GM19099 (cell line): ENCODE data around the gene OR4F6.

Experiments
- POLR2A ChIP-seq: IDR thresholded peaks from 3 replicates; pipeline ENCODE4 v1.6.1; 2011; ENCODE audit warnings: low read depth; ENCODE audit not compliant: insufficient read length; ENCODE audit errors: extremely low read depth

OR4F6 gene

GRCh38 chr15:101810876-101811275 is 7.6 kb downstream of the OR4F6 start:
- no peak for TF ChIP-seq POLR2A

- TF ChIP-seq POLR2A, result no peak
Measured at GRCh38 chr15:101811902-101812301, 8.6 kb downstream of the OR4F6 start, which contains the start of gene OR4F15. TSS of gene OR4F15 (plus strand) at chr15:101812202. CDS start at chr15:101818187, 5,985 bp downstream.

- no peak for TF ChIP-seq POLR2A
Measured at GRCh38 chr15:101813803-101814534, 10.7 kb downstream of the OR4F6 start.

GRCh38 chr15:101820781-101821180 is 17.5 kb downstream of the OR4F6 start:
- TF ChIP-seq POLR2A, result no peak

GRCh38 chr15:101827257-101827656 is 23.9 kb downstream of the OR4F6 start:
- TF ChIP-seq POLR2A, result no peak

GRCh38 chr15:101828774-101829173 is 25.5 kb downstream of the OR4F6 start:
- no peak for TF ChIP-seq POLR2A

GRCh38 chr15:101841656-101842055 is 38.3 kb downstream of the OR4F6 start:
- TF ChIP-seq POLR2A, result no peak

GRCh38 chr15:101844916-101845315 is 41.6 kb downstream of the OR4F6 start:
- no peak for TF ChIP-seq POLR2A

- TF ChIP-seq POLR2A, result no peak
Measured at GRCh38 chr15:101852356-101852755, 49.0 kb downstream of the OR4F6 start.
